ENCODE measurements around the gene PGLYRP1.

- TF ChIP-seq EZH2 (IDR thresholded peaks at IDR 0.05; ENCODE audit: insufficient read depth, poor library complexity, severe bottlenecking) = no peak
- no peak for TF ChIP-seq EZH2phosphoT487 (IDR thresholded peaks at IDR 0.05; ENCODE audit: insufficient read depth, low read depth)
Measured at GRCh38 chr19:45990113-45990728, 32.6 kb downstream of the PGLYRP1 start.

All from GM23248 (cell line).